Keratinocyte (primary cell): ENCODE results near the gene ZNF584. TPM values are rescaled to one million over a fixed set of nuclear protein-coding genes. Genes with fewer than 3 reads are reported as not detected.

Experiments used
- DNase-seq: peaks from one replicate; pipeline ENCODE4 v3.0.0-alpha.2; 2011; ENCODE audit warnings: low read depth, missing footprints, low spot score
- FAIRE-seq: peaks from 2 replicates; lab custom pipeline; 2011; peaks lifted over from hg19 to GRCh38; lab: Jason Lieb, UNC
- H2AFZ ChIP-seq: 2 replicates; pipeline ENCODE4 v1.6.0; 2012; ENCODE audit warnings: low read length, control low read depth, inconsistent platforms; ENCODE audit not compliant: control insufficient read depth
- H3K27ac ChIP-seq: 2 replicates; pipeline ENCODE4 v1.5.1; 2011; ENCODE audit warnings: low read length; ENCODE audit not compliant: control insufficient read depth, insufficient read depth
- H3K27me3 ChIP-seq: 3 replicates; pipeline ENCODE4 v1.6.0; 2011; ENCODE audit warnings: low read length; ENCODE audit not compliant: control insufficient read depth, insufficient read depth; ENCODE audit errors: extremely low read depth
- H3K36me3 ChIP-seq, 2 experiments: 2 replicates in 1 of 2; 3 replicates in 1 of 2; pipeline ENCODE4 v1.5.1; 2011; ENCODE audit warnings: low read length in 2 of 2, mild to moderate bottlenecking in 1 of 2; ENCODE audit not compliant: control insufficient read depth in 2 of 2, insufficient read depth in 2 of 2; ENCODE audit errors: extremely low read depth in 1 of 2
- H3K4me1 ChIP-seq: 3 replicates; pipeline ENCODE4 v1.5.1; 2011; ENCODE audit warnings: low read length; ENCODE audit not compliant: control insufficient read depth, insufficient read depth; ENCODE audit errors: extremely low read depth
- H3K4me2 ChIP-seq: 3 replicates; pipeline ENCODE4 v1.6.0; 2011; ENCODE audit warnings: low read depth, low read length; ENCODE audit not compliant: control insufficient read depth, insufficient read depth; ENCODE audit errors: extremely low read depth
- H3K4me3 ChIP-seq, 3 experiments: fragments of 200-600 bp in 1 of 3; sonication (generic) in 1 of 3; 2 replicates in 2 of 3; 3 replicates in 1 of 3; pipeline ENCODE4 v1.5.1; 2011 to 2016; ENCODE audit warnings: low read length in 3 of 3, mild to moderate bottlenecking in 3 of 3, control low read depth in 2 of 3, inconsistent platforms in 1 of 3, low read depth in 1 of 3, mixed read lengths in 1 of 3, mixed run types in 1 of 3, moderate library complexity in 1 of 3; ENCODE audit not compliant: control insufficient read depth in 2 of 3, insufficient read depth in 2 of 3; ENCODE audit errors: extremely low read depth in 1 of 3
- H3K79me2 ChIP-seq: 2 replicates; pipeline ENCODE4 v1.6.0; 2012; ENCODE audit warnings: low read length; ENCODE audit not compliant: control insufficient read depth, insufficient read depth
- H3K9ac ChIP-seq: 3 replicates; pipeline ENCODE4 v1.6.0; 2011; ENCODE audit warnings: low read length; ENCODE audit not compliant: control insufficient read depth, insufficient read depth; ENCODE audit errors: extremely low read depth
- H3K9me1 ChIP-seq: 3 replicates; pipeline ENCODE4 v1.6.0; 2011; ENCODE audit warnings: low read length; ENCODE audit not compliant: control insufficient read depth, insufficient read depth; ENCODE audit errors: extremely low read depth
- H3K9me3 ChIP-seq: 2 replicates; pipeline ENCODE4 v1.5.1; 2012; ENCODE audit warnings: low read depth, low read length; ENCODE audit not compliant: control insufficient read depth
- H4K20me1 ChIP-seq: 3 replicates; pipeline ENCODE4 v1.6.0; 2011; ENCODE audit warnings: low read length; ENCODE audit not compliant: control insufficient read depth, insufficient read depth; ENCODE audit errors: extremely low read depth
- EZH2 ChIP-seq: IDR thresholded peaks from one replicate; pipeline ENCODE4 v1.6.1; 2012; ENCODE audit warnings: inconsistent platforms, mild to moderate bottlenecking, low read length, moderate library complexity
- dilution Hi-C: fragments of 300-500 bp; cut with MboI; formaldehyde crosslinking; loops from one replicate; pipeline ENCODE4 v1.7.0; 2020; ENCODE audit warnings: low sequenced_read_pairs; ENCODE audit not compliant: extremely low pct_ligation_motif_present
- polyA plus RNA-seq, 5 experiments: library from polyadenylated mRNA; depleted of rRNA in 3 of 5; stranded (reverse) in 3 of 5; stranded (forward) in 1 of 5; unstranded in 1 of 5; fragments of >200 nt; gene quantifications; 1 replicate in 1 of 5; 2 replicates in 3 of 5; 3 replicates in 1 of 5; pipeline versions ENCODE4 v1.2.1 to v1.2.3, GENCODE V29; 2011 to 2012; ENCODE audit warnings: missing spikeins in 2 of 5, low read depth in 1 of 5, low replicate concordance in 1 of 5
- TF ChIP-seq, protein P1 (sequence below), 3 experiments: IDR thresholded peaks in 1 of 3; conservative IDR thresholded peaks in 1 of 3; optimal IDR thresholded peaks in 1 of 3; 2 replicates in 2 of 3; 3 replicates in 1 of 3; pipeline versions ENCODE3 to v1.5.1; 2011; ENCODE audit warnings: low read length in 3 of 3, mild to moderate bottlenecking in 3 of 3, moderate library complexity in 2 of 3, control low read depth in 1 of 3, inconsistent platforms in 1 of 3; ENCODE audit not compliant: insufficient read depth in 2 of 3; ENCODE audit errors: extremely low read depth in 1 of 3

The ZNF584 gene
- polyA plus RNA-seq, 1 donor (not counting 4 experiments of a cell fraction or from before 2014, with no cell fraction given): 12.2 TPM

DNA sequence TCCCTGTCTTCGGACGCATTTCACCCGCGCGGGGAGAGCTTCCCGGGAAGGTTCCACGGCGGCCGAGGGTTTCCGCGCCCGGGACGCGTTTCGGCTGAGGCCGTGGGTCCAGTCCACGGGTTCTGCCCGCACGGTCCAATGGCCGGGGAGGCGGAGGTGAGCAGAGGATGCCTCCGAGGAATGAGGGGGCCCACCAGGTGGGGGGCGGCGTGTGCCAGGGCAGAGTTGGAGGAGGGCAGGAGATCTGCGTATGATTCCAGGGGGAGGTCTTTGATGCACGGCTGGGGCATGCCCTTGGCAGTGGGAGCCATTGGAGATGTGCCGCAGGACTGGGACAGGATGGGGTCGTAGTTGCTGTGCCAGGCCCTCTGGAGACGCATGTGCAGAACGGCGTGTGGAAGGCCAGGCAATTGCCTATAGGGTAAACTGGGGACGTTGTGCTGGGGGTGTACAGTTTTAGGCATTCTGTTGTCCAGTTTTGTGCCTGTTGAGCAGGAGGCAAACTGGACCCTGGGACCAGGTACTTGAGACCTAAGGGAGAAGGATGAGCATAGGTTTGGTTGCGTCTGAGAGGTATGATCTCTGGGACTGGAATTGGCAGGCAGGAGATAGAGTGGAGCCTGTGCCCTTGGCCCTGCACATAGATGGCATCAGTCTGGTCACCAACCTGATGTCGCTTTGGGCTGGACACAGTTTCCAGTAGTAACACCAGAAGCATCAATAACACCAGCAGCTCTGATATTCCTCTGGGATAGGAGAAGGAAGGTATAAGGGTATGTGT is 751 bp downstream of the ZNF584 start:
- Histone ChIP-seq H3K27me3 (no peaks in the 10 kb centered on the region), H3K9me3 (no peaks in the 10 kb centered on the region), H3K9ac (peak overlapping the region; percentile 91), H3K4me1 (peaks cover 21% of the 10 kb centered on the region), H3K79me2 (peaks cover 36% of the 10 kb centered on the region), H3K27ac (peak overlapping the region; percentile 87), H4K20me1 (no peaks in the 10 kb centered on the region), H3K36me3 (peaks cover 0 to 2% of the 10 kb centered on the region in 2 experiments), H3K4me3 (peak overlapping the region; percentile 91 to 93 (median 93)), H3K9me1 (peaks cover 4% of the 10 kb centered on the region), H3K4me2 (peak overlapping the region; percentile 99), H2AFZ (peak overlapping the region; percentile 91)
- TF ChIP-seq, protein P1, sequence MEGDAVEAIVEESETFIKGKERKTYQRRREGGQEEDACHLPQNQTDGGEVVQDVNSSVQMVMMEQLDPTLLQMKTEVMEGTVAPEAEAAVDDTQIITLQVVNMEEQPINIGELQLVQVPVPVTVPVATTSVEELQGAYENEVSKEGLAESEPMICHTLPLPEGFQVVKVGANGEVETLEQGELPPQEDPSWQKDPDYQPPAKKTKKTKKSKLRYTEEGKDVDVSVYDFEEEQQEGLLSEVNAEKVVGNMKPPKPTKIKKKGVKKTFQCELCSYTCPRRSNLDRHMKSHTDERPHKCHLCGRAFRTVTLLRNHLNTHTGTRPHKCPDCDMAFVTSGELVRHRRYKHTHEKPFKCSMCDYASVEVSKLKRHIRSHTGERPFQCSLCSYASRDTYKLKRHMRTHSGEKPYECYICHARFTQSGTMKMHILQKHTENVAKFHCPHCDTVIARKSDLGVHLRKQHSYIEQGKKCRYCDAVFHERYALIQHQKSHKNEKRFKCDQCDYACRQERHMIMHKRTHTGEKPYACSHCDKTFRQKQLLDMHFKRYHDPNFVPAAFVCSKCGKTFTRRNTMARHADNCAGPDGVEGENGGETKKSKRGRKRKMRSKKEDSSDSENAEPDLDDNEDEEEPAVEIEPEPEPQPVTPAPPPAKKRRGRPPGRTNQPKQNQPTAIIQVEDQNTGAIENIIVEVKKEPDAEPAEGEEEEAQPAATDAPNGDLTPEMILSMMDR (optimal IDR thresholded peaks at IDR 0.05 in 1 of 3, IDR thresholded peaks at IDR 0.05 in 1 of 3, conservative IDR thresholded peaks at IDR 0.05 in 1 of 3; ENCODE audit: extremely low read depth in 1 of 3, insufficient read depth in 2 of 3, low read length in 3 of 3): no peak
- TF ChIP-seq EZH2: no peak
- no peak for DNase-seq
- dilution Hi-C loops: no loop called here
- no peak for FAIRE-seq

DNA sequence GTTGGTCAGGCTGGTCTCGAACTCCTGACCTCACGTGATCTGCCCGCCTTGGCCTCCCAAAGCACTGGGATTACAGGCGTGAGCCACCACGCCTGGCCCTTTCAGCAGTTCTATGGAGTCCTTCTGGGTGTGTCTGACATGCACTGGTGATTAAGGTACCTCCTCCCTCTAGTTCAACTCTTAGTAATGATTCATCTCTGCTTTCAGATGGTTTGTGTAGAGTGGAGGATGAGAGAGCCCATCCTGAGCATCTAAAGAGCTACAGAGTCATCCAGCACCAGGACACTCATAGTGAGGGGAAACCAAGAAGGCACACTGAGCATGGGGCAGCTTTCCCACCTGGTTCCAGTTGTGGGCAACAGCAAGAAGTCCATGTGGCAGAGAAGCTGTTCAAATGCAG is 8.2 kb downstream of the ZNF584 start:
- Histone ChIP-seq H3K4me1 (no peaks in the 10 kb centered on the region), H3K4me2 (no peak overlapping the region), H3K9ac (no peak overlapping the region), H4K20me1 (no peaks in the 10 kb centered on the region), H3K4me3 (no peak overlapping the region), H3K9me3 (no peaks in the 10 kb centered on the region), H3K36me3 (peaks cover 18 to 29% of the 10 kb centered on the region in 2 experiments), H3K27ac (no peak overlapping the region), H3K9me1 (no peaks in the 10 kb centered on the region), H3K79me2 (peaks cover 7% of the 10 kb centered on the region), H2AFZ (no peak overlapping the region), H3K27me3 (no peaks in the 10 kb centered on the region)
- FAIRE-seq (no peak), DNase-seq (no peak)
- dilution Hi-C loops: no loop called here
- TF ChIP-seq, protein P1 (optimal IDR thresholded peaks at IDR 0.05 in 1 of 3, IDR thresholded peaks at IDR 0.05 in 1 of 3, conservative IDR thresholded peaks at IDR 0.05 in 1 of 3; ENCODE audit: extremely low read depth in 1 of 3, insufficient read depth in 2 of 3, low read length in 3 of 3): no peak
- no peak for TF ChIP-seq EZH2
